ENCODE measurements around the gene ABCA2. TPM values are rescaled to one million over a fixed set of nuclear protein-coding genes. Genes with fewer than 3 reads are reported as not detected.

Gene ABCA2
- total and polyA plus RNA-seq, 4 donors = 9.0 to 60.0 (median 37.7) TPM

GRCh38 chr9:137028263-137029057 is 423 bp upstream of the ABCA2 start:
- no peaks in the 10 kb centered on the region for H3K9me3 ChIP-seq (ENCODE audit: control insufficient read depth, low read length)
- H3K27ac ChIP-seq (ENCODE audit: low read depth in 1 of 2, low read length in 2 of 2) = no peak overlapping the region
- intact Hi-C loops (cut with DNase I) = loop anchor here in 1 of 2 donors (2.0 kb wide), 1 partner anchor 238 kb away; the partner anchor contains the start of gene TMEM141
- no peaks in the 10 kb centered on the region for H3K27me3 ChIP-seq (ENCODE audit: control insufficient read depth in 1 of 2, insufficient read depth in 2 of 2, low read length in 1 of 2)
- peak overlapping the region; percentile 39 to 58 for H3K4me3 ChIP-seq (ENCODE audit: low read length in 2 of 2)
- ATAC-seq (ENCODE audit: low FRiP score) = peak; percentile 61
- H3K36me3 ChIP-seq (ENCODE audit: control insufficient read depth in 1 of 2, insufficient read depth in 2 of 2, low read length in 1 of 2) = no peaks in the 10 kb centered on the region
- 0 to 1% methylated on average over 73 to 98 of the region's 98 CpGs for WGBS, 2 donors
- peak; percentile 69 to 87 for DNase-seq
- no peaks in the 10 kb centered on the region for H3K4me1 ChIP-seq (ENCODE audit: control insufficient read depth in 1 of 2, insufficient read depth in 2 of 2, low read length in 2 of 2)

GRCh38 chr9:137026828-137027227 is 1.2 kb downstream of the ABCA2 start:
- Histone ChIP-seq H3K4me1 (ENCODE audit: control insufficient read depth in 1 of 2, insufficient read depth in 2 of 2, low read length in 2 of 2) (no peaks in the 10 kb centered on the region), H3K9me3 (ENCODE audit: control insufficient read depth, low read length) (no peaks in the 10 kb centered on the region), H3K36me3 (ENCODE audit: control insufficient read depth in 1 of 2, insufficient read depth in 2 of 2, low read length in 1 of 2) (no peaks in the 10 kb centered on the region), H3K27me3 (ENCODE audit: control insufficient read depth in 1 of 2, insufficient read depth in 2 of 2, low read length in 1 of 2) (no peaks in the 10 kb centered on the region), H3K27ac (ENCODE audit: low read depth in 1 of 2, low read length in 2 of 2) (no peak overlapping the region), H3K4me3 (ENCODE audit: low read length in 2 of 2) (no peak overlapping the region)
- WGBS, 2 donors = 75 to 77% methylated on average over 4 of the region's 4 CpGs
- ATAC-seq (ENCODE audit: low FRiP score) (no peak), DNase-seq (no peak)
- intact Hi-C loops (cut with DNase I) = no loop called here

GRCh38 chr9:137026384-137026783 is 1.7 kb downstream of the ABCA2 start:
- ATAC-seq (ENCODE audit: low FRiP score) (no peak), DNase-seq (no peak)
- Histone ChIP-seq H3K9me3 (ENCODE audit: control insufficient read depth, low read length) (no peaks in the 10 kb centered on the region), H3K27ac (ENCODE audit: low read depth in 1 of 2, low read length in 2 of 2) (no peak overlapping the region), H3K4me1 (ENCODE audit: control insufficient read depth in 1 of 2, insufficient read depth in 2 of 2, low read length in 2 of 2) (no peaks in the 10 kb centered on the region), H3K4me3 (ENCODE audit: low read length in 2 of 2) (no peak overlapping the region), H3K36me3 (ENCODE audit: control insufficient read depth in 1 of 2, insufficient read depth in 2 of 2, low read length in 1 of 2) (no peaks in the 10 kb centered on the region), H3K27me3 (ENCODE audit: control insufficient read depth in 1 of 2, insufficient read depth in 2 of 2, low read length in 1 of 2) (no peaks in the 10 kb centered on the region)
- WGBS, 2 donors = 77 to 78% methylated on average over 2 of the region's 2 CpGs
- intact Hi-C loops (cut with DNase I) = no loop called here

- WGBS, 2 donors = 85 to 88% methylated on average over 14 to 21 of the region's 21 CpGs
- Histone ChIP-seq H3K4me3 (ENCODE audit: low read length in 2 of 2) (no peak overlapping the region), H3K27ac (ENCODE audit: low read depth in 1 of 2, low read length in 2 of 2) (no peak overlapping the region), H3K27me3 (ENCODE audit: control insufficient read depth in 1 of 2, insufficient read depth in 2 of 2, low read length in 1 of 2) (no peaks in the 10 kb centered on the region), H3K9me3 (ENCODE audit: control insufficient read depth, low read length) (no peaks in the 10 kb centered on the region), H3K4me1 (ENCODE audit: control insufficient read depth in 1 of 2, insufficient read depth in 2 of 2, low read length in 2 of 2) (no peaks in the 10 kb centered on the region), H3K36me3 (ENCODE audit: control insufficient read depth in 1 of 2, insufficient read depth in 2 of 2, low read length in 1 of 2) (no peaks in the 10 kb centered on the region)
- intact Hi-C loops (cut with DNase I) = no loop called here
- DNase-seq (no peak), ATAC-seq (ENCODE audit: low FRiP score) (no peak)
Observed at GRCh38 chr9:137025517-137025966, 2.5 kb downstream of the ABCA2 start.

- no peak overlapping the region for H3K4me3 ChIP-seq (ENCODE audit: low read length in 2 of 2)
- DNase-seq (no peak), ATAC-seq (ENCODE audit: low FRiP score) (no peak)
- 79 to 85% methylated on average over 14 to 15 of the region's 15 CpGs for WGBS, 2 donors
- H3K4me1 ChIP-seq (ENCODE audit: control insufficient read depth in 1 of 2, insufficient read depth in 2 of 2, low read length in 2 of 2) = no peaks in the 10 kb centered on the region
- H3K9me3 ChIP-seq (ENCODE audit: control insufficient read depth, low read length) = no peaks in the 10 kb centered on the region
- intact Hi-C loops (cut with DNase I) = no loop called here
- no peaks in the 10 kb centered on the region for H3K27me3 ChIP-seq (ENCODE audit: control insufficient read depth in 1 of 2, insufficient read depth in 2 of 2, low read length in 1 of 2)
- H3K27ac ChIP-seq (ENCODE audit: low read depth in 1 of 2, low read length in 2 of 2) = no peak overlapping the region
- no peaks in the 10 kb centered on the region for H3K36me3 ChIP-seq (ENCODE audit: control insufficient read depth in 1 of 2, insufficient read depth in 2 of 2, low read length in 1 of 2)
Observed at GRCh38 chr9:137023583-137023991, 4.5 kb downstream of the ABCA2 start.

GRCh38 chr9:137023157-137023556 is 4.9 kb downstream of the ABCA2 start:
- Histone ChIP-seq H3K27ac (ENCODE audit: low read depth in 1 of 2, low read length in 2 of 2) (no peak overlapping the region), H3K4me3 (ENCODE audit: low read length in 2 of 2) (no peak overlapping the region), H3K27me3 (ENCODE audit: control insufficient read depth in 1 of 2, insufficient read depth in 2 of 2, low read length in 1 of 2) (no peaks in the 10 kb centered on the region), H3K9me3 (ENCODE audit: control insufficient read depth, low read length) (no peaks in the 10 kb centered on the region), H3K36me3 (ENCODE audit: control insufficient read depth in 1 of 2, insufficient read depth in 2 of 2, low read length in 1 of 2) (no peaks in the 10 kb centered on the region), H3K4me1 (ENCODE audit: control insufficient read depth in 1 of 2, insufficient read depth in 2 of 2, low read length in 2 of 2) (no peaks in the 10 kb centered on the region)
- ATAC-seq (ENCODE audit: low FRiP score) = no peak
- no peak for DNase-seq
- intact Hi-C loops (cut with DNase I) = no loop called here
- WGBS, 2 donors = 81 to 92% methylated on average over 7 of the region's 7 CpGs

GRCh38 chr9:137022662-137023008 is 5.4 kb downstream of the ABCA2 start:
- WGBS, 2 donors = 93 to 94% methylated on average over 22 to 23 of the region's 23 CpGs
- no peaks in the 10 kb centered on the region for H3K9me3 ChIP-seq (ENCODE audit: control insufficient read depth, low read length)
- H3K36me3 ChIP-seq (ENCODE audit: control insufficient read depth in 1 of 2, insufficient read depth in 2 of 2, low read length in 1 of 2) = no peaks in the 10 kb centered on the region
- no peak overlapping the region for H3K27ac ChIP-seq (ENCODE audit: low read depth in 1 of 2, low read length in 2 of 2)
- intact Hi-C loops (cut with DNase I) = no loop called here
- no peaks in the 10 kb centered on the region for H3K27me3 ChIP-seq (ENCODE audit: control insufficient read depth in 1 of 2, insufficient read depth in 2 of 2, low read length in 1 of 2)
- ATAC-seq (ENCODE audit: low FRiP score) = no peak
- no peaks in the 10 kb centered on the region for H3K4me1 ChIP-seq (ENCODE audit: control insufficient read depth in 1 of 2, insufficient read depth in 2 of 2, low read length in 2 of 2)
- DNase-seq = no peak
- H3K4me3 ChIP-seq (ENCODE audit: low read length in 2 of 2) = no peak overlapping the region

GRCh38 chr9:137021979-137022661 is 5.9 kb downstream of the ABCA2 start:
- H3K9me3 ChIP-seq (ENCODE audit: control insufficient read depth, low read length) = no peaks in the 10 kb centered on the region
- H3K27ac ChIP-seq (ENCODE audit: low read depth in 1 of 2, low read length in 2 of 2) = no peak overlapping the region
- H3K27me3 ChIP-seq (ENCODE audit: control insufficient read depth in 1 of 2, insufficient read depth in 2 of 2, low read length in 1 of 2) = no peaks in the 10 kb centered on the region
- DNase-seq = peak in 1 of 2 donors; percentile 87
- WGBS, 2 donors = 60 to 62% methylated on average over 27 to 30 of the region's 30 CpGs
- no peak for ATAC-seq (ENCODE audit: low FRiP score)
- no peaks in the 10 kb centered on the region for H3K36me3 ChIP-seq (ENCODE audit: control insufficient read depth in 1 of 2, insufficient read depth in 2 of 2, low read length in 1 of 2)
- H3K4me1 ChIP-seq (ENCODE audit: control insufficient read depth in 1 of 2, insufficient read depth in 2 of 2, low read length in 2 of 2) = no peaks in the 10 kb centered on the region
- no peak overlapping the region for H3K4me3 ChIP-seq (ENCODE audit: low read length in 2 of 2)
- intact Hi-C loops (cut with DNase I) = no loop called here

GRCh38 chr9:137021568-137021978 is 6.5 kb downstream of the ABCA2 start:
- Histone ChIP-seq H3K27ac (ENCODE audit: low read depth in 1 of 2, low read length in 2 of 2) (no peak overlapping the region), H3K36me3 (ENCODE audit: control insufficient read depth in 1 of 2, insufficient read depth in 2 of 2, low read length in 1 of 2) (no peaks in the 10 kb centered on the region), H3K4me3 (ENCODE audit: low read length in 2 of 2) (no peak overlapping the region), H3K27me3 (ENCODE audit: control insufficient read depth in 1 of 2, insufficient read depth in 2 of 2, low read length in 1 of 2) (no peaks in the 10 kb centered on the region), H3K4me1 (ENCODE audit: control insufficient read depth in 1 of 2, insufficient read depth in 2 of 2, low read length in 2 of 2) (no peaks in the 10 kb centered on the region), H3K9me3 (ENCODE audit: control insufficient read depth, low read length) (no peaks in the 10 kb centered on the region)
- intact Hi-C loops (cut with DNase I) = no loop called here
- DNase-seq (no peak), ATAC-seq (ENCODE audit: low FRiP score) (no peak)
- WGBS, 2 donors = 87 to 89% methylated on average over 6 of the region's 6 CpGs
